Left renal cortex interstitium (tissue), 4 donors: ENCODE measurements around the gene MACROH2A2. TPM values are rescaled to one million over a fixed set of nuclear protein-coding genes. Genes with fewer than 3 reads are reported as not detected.
"Not testable (repeated sequence)": the region's sequence is repeated elsewhere in the genome, so short reads cannot be mapped to it uniquely, and the experiment has no call there.

Experiments used
- DNase-seq, 4 donors: peaks; one replicate each; pipeline ENCODE4 v3.0.0-alpha.2; 2013; ENCODE audit warnings: low read depth in 4 of 4, low spot score in 2 of 4, missing footprints in 1 of 4
- polyA plus RNA-seq, 4 donors: library from polyadenylated mRNA; unstranded; fragments of 120-200 nt; gene quantifications; one replicate each; pipeline ENCODE4 v1.2.1, GENCODE V29; 2013; ENCODE audit not compliant: insufficient read length in 4 of 4

Gene MACROH2A2
- polyA plus RNA-seq, 4 donors: 73.2 to 103 (median 84.8) TPM

DNA sequence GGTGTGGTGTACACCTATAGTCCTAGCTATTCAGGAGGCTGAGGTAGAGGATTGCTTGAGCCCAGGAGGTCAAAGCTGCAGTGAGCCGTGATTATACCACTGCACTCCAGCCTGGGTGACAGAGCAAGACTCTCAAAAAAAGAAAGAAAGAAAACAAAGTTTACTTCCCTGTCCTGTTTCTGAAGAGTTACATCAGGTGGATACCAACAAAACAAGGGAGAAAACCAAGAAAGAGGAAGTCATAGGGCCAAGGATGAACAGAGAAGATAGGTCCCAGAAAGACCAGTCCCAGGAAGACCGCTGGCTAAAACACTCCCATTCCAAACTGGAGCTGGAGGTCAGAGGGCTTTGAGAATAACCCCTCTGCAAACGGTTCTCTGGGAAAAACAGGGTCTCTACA, 13.5 kb downstream of the MACROH2A2 start:
- no peak for DNase-seq

DNA sequence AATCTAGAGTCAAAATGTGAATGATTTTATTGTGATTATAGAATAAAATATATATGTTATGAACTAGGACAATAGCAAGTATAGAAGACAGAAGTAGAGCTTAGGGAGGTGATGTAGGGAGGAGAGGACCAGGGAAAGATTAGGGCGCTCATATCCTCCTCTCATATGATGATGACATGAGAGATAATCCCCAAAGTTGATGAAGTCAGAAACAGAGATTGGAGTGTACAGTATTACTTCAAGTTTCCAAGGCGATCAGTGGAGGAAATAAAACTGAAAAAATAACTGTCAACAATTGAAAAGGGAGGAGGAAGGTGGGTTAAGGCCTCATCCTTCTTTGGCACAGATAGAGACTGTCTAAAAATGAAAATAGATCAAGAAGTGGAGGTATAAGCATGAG, 14.9 kb downstream of the MACROH2A2 start:
- DNase-seq: no peak

DNA sequence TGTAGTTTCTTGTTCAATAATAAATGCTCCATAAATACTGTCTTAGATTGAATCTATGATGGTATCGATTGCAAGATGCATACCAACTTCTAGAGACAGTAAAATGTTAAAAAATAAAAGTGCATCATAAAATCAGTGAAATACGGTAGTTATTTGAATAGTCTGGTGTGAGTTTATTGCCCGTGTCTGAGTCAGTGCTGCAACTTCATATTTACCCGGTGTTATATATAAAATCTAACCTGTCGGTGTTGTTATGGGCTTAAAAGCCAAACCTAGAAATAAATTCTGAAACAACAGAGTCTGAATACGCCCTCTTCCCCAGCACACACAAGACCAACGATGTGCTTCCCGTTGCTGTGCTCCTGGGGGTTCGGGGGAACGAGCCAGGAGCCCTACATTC, 16.3 kb downstream of the MACROH2A2 start:
- DNase-seq: no peak

DNA sequence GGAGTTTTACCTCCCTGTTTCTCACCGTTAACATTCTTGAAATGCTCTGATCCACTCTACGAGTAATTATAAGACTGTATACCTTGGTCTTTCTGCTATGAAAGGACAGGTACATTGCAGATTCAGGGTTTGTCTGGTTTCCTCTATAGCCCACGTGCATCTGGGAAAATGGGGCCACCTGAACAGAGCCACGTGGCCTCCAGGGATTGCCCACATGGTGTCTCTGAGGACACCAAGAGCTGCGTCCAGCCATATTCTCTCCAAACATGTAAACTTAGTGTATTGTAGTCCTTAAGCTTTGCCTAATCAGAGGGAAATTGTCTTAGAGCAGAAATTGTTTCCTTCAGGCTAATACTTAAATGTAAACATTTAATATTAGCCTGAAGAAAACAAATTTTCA, 16.7 kb downstream of the MACROH2A2 start:
- no peak for DNase-seq

DNA sequence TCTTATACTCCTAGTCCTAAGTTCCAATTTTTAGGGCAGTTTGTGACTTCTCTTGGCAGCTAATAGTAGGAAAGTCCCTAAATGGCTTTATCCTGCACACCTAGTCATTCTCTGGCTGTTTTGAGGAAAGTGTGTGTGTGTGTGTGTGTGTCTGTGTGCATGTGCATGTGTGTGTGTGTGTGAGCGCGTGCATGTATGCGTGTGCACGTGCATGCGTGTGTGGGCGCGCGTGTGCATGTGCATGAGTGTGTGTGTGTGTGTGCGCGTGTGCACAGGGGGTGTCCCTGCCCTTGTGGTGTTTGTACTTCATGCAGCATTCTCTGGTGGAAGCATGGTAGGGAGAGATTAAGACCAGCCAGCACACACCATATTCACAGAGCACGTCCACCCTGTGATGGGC, 18.2 kb downstream of the MACROH2A2 start:
- DNase-seq: no peak

DNA sequence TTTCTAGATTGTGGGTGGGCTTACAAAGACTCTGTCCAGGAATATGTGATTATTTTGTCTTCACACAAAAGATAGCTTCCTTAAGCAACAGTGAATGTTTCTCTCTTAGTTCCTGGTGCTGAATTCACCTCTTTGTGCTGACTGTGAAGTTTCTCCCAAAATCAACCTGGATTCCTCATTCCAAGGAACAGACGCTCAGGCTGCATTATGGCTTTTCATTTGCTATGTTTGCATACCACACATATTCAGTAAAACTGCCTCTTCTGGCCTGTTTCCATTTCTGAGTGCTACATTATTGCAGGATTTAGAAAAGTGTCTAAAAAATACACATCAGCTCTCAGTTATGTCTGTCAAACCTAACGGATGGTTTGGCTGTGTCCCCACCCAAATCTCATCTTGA, 21.5 kb downstream of the MACROH2A2 start:
- DNase-seq: no peak

DNA sequence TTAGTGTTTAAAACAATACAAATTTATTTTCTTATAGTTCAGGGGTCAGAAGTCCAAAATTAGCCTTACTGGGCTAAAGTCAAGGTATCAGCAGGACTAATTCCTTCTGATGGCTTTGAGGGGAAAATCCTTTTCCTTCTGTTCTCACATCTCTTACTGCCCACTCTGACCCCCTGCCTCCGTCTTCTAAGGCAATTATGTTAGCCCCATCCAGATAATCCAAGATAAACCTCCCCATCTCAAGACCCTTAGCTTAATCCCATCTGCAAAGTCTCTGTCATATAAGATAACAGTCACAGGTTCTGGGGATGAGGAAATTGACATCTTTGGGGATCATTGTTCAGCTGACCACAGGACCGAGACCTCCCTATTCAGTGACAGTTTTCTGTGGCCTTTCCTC, 22.3 kb downstream of the MACROH2A2 start:
- DNase-seq: no peak

DNA sequence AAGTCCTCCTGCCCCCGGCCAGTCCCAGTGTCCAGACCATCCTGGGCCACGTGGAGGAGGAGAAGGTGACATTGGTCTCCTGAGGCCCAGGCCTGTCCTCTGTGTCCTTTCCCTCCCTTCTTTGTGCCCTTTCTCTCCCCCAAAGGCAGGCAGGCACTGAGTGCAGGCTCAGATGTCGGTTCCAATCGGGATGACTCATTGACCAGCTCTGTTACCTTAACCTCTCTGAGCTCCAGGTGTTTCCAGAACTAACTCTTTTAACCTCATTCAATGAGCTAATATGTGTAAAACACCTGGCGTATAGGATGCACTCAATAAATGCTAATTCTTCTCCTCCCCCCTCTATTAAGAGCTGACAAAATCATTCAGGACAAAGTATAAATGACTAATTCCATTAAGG, 25.7 kb downstream of the MACROH2A2 start:
- DNase-seq: no peak

DNA sequence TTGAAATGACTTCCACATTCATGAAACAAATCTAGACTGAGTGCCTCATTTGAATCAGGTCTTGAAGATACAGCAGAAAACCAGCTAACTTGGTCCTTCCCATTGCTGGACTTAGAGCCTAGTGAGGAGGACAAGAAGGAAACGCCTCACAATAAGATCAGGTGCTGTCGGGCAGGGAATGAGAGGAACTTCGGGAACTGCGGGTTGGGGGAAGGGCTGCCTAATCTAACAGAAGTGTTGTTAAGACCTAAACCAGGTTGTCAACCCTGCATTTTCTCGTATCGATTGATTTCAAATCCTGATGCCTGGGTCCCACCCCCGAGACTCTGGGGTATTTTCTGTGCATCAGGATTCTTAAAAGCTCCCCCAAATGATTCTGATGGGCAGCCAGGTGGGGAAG, 26.3 kb downstream of the MACROH2A2 start:
- DNase-seq: no peak

DNA sequence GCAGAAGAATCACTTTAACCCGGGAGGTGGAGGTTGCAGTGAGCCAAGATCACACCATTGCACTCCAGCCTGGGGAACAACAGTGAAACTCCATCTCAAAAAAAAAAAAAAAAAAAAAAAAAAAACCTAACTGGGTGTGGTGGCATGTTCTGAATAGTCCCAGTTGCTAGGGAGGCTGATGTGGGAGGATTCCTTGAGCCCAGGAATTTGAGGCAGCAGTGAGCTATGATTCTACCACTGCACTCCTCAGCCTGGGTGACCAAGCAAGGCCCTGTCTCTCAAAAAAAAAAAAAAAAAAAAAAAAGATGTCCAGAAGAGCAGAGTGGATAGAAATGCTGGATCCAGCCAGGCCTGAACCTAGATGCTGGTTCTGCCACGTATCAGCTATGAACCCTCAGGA, 28.1 kb downstream of the MACROH2A2 start:
- not testable (repeated sequence) for DNase-seq

DNA sequence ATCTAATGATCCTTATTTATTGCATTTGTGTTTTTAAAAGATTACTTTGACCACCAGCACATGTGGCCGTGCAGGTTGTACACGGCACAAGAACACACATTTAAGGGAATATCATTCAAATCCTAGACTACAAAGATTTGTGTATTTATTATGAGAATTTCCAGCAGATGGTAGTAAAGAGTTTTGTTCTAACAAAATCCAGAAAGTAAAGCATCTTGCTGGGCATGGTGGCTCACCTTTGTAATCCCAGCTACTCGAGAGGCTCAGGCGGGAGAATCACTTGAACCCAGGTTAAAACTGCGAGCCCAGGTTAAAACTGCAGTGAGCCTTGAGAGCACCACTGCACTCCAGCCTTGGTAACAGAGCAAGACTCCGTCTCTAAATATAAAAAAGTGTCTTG, 31.5 kb downstream of the MACROH2A2 start:
- DNase-seq: no peak

DNA sequence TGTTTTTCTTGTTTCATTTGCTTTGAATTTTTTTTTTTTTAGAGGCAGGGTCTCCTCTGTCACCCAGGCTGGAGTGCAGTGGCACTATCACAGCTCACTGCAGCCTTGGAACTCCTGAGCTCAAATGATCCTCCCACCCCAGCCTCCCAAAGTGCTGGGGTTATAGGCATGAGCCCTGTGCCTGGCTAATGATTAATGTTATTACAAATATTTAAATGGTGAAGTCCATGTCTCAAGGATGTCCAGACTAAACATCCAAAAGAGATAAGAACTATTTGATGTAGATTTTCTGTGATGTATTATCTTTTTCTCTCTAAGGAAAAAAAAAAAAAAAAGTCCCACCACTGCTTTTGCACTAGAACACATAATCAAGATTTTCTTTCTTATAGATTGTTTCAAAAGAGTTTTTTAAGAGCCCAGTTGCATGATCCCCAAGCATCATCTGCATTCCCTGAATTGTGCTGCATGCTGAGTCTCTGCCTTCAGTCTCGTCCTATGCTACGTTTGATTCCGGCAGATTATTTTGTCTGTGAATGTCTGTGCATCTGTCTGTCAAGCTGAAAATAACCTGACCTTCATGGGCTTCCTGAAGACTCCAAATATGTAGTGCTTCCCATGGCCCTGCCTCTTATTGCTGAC, 33.4 kb downstream of the MACROH2A2 start:
- no peak for DNase-seq

DNA sequence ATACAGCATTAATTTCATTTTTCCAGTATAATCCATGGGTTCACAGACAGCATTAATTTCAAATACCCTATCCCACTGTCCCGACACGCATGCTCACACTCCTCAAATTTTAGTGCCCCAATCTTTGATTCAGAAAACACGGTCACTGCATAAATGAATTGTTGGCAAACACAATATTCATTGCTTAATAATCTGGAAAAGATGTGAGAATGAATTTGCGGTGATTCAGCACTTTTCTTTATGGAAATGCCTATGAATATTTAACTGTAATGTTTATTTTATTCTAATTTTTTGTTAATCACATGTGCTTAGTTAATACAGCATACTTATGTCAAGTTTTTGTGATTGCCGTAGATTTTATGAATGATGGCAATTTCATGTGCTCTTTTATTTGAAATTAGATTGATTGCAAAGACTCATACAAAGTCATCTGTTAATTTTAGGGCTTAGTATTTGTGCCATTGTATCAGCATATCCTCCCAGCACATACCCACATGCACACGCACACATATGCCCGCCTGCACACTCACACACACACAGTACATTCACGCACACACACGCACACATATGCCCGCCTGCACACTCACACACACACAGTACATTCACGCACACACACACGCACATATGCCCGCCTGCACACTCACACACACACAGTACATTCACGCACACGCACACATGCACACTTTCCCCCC, 35.1 kb downstream of the MACROH2A2 start:
- no peak for DNase-seq

DNA sequence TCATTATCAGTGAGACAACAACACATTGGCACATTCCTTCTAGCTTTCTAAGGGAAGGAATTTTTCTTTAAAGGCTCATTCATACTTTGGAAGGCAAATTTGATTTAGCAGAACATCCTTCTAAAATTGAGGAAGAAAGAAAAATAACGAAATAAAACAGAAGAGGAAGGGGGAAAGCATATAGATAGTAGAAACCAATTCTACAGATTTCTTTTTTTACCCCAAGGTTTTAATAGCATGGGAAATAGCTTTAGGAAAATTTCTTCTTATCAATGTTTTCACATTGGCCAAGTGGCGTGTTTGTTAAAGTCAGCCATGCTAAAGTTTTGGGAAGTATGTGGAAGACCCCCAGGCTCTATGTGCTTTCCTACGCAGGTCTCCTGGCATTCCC, 35.7 kb downstream of the MACROH2A2 start:
- DNase-seq: no peak

DNA sequence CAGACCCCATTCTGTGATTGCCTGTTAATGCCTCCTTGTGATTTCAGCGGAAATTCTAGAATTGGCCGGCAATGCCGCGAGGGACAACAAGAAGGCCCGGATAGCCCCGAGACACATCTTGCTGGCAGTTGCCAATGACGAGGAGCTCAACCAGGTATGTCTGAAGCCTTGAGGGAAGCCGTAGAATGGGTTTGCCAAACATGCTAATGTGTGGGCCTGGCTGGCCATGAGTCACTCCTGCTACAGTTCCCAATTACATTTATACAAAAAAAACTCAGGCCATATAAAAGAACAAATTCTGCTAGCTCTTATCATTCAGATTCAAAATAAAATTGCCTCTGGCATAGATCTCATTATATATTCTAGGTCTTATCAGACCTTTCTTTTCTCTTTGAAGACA, 37.4 kb downstream of the MACROH2A2 start:
- no peak for DNase-seq

DNA sequence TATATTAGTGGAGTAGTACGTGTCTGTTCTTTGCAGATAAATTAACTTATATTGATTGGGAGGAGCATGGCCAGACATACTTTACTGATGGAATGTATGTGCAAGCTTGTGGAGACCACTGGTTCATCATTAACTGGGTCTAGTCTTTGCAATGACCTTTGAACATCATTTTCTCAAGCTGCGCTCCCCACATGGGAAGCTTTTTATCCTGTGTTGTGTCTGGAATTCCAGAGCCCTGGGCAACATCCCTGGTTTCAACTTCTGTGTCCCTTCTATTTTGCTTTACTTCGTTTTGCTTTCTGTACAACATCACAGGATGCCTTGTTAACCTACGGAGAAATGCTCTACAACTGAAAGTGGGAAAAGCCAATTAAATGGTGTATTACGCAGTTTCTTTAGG, 38.3 kb downstream of the MACROH2A2 start:
- no peak for DNase-seq

DNA sequence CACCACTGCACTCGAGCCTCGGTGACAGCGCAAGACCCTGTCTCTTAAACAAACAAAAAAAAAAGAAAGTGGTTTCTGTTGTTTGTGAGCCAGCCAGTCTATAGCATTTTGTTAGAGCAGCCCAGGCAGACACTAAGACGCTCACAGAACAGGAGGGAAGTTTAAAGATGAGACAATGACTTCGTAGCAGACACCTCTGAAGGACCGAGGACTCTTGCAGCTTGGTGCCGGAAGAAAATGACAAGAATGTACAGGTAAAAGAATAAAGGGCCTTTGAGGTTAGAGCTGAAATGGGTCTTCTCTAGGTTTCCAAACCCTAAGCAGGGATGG, 39.7 kb downstream of the MACROH2A2 start:
- DNase-seq: no peak

DNA sequence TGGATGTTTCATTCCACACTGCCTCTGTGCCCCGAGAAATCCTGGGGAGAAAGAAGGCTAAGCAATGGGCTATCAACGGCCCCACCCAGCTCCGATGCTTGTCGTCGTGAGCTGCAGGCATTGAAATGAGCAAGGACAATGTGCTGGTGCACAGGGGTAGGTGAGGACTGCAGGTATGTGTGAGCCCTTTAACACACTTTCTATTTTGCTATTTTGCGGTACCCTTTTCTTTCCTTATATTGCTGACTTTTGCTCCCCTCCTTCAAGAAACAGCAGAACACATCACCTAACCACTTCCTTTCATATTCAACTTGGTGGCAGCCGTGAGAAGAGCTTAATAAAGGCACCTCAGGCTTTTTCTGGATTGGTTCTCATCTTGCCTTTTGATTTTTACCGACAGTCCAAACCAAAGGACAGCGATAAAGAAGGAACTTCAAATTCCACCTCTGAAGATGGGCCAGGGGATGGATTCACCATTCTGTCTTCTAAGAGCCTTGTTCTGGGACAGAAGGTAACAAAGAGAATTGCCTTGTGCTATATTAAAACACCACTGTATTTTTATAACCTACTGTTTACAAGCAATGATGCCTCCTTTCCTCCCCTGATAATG, 40.8 kb downstream of the MACROH2A2 start:
- DNase-seq: no peak

DNA sequence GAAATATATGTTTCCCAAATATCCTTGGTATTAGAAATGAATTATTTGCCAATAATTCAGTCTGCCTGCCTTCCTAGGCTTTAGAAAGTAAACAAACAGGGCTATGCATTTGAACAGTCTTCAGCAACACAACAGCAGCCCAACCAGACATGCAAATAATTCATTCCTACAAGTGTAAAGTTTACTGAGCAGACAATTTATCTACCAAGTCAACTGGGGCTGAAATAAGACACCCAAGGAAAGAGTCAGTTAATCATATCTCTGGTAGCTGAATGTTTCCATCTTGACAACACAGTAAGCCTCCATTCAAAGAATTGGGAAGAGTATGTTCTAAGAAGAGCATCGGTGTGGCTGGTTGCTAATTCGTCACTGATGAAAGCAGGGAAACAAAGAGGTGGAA, 41.6 kb downstream of the MACROH2A2 start:
- DNase-seq: no peak

DNA sequence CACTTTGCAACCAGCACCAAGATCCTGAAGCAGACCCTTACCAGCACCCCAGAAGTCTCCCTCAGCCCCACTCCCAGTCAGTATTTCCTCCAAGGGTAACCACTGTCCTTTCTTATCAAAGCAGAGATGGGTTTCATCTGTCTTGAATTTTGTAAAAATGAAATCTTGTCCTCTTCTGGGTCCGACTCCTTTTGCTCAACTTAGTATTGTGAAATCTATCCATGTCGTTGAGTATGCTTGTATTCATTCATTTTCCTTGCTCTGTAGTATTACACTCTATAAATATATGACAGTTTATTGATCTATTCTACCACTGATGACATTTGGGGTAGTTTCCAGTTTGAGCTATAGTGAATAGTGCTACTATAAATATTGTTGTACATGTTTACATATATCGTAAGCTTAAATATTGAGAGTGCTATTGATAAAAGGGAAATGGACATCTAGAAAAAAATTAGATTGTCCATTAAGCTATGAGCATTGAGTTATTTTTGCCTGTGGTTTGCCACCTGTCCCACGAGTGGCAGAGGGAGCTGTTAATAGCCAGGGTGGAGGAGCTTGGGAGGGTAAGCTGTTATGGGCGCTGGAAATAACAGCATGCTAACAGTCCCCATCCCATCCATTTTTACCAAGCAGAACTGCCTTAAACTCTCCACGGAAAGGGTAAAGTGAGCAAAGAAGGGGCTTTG, 43.5 kb downstream of the MACROH2A2 start:
- DNase-seq: no peak

DNA sequence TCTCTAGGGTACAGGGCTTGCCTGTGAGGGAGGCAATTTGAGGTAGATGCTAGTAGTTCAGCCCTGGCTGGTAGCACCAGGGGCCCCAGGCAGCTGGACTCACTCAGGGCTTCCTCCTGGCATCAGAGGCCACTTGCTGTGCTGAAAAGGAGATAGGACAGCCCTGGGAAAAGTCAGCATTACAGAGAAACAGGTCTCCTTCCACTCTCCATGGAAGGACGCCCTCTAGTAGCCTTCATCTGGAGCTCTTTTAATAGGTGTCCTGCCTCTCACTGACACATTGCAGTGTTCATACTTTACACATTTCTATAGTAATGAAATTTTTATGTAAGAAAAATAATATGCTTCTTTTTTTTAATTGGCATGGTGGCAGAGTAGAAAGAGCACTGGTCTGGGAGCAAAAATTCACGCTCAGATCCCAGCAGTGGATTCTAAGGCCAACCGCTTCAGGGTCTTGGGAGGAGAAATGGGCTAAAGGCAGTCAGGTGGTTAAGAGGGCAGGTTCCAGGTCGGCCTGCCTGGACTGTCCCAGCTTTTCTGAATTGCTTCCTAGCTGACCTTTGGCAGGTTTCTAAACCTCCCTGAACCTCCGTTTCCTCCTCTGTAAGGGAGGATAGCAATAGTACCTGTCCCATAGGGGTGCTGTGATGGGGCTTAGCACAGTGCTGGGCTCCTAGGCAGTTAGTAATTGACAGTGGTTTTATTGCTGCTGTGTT, 44.2 kb downstream of the MACROH2A2 start:
- DNase-seq: no peak
